SU-DHL-6 (cell line): ENCODE results near the gene MUCL3.

Experiments used
- EZH2phosphoT487 ChIP-seq: fragments of 200-600 bp; sonication (generic), shearing (Covaris generic); conservative IDR thresholded peaks from 2 replicates; pipeline ENCODE4 v1.6.1; 2018; ENCODE audit warnings: mild to moderate bottlenecking, antibody characterized with exemption, low read length, moderate library complexity, mixed read lengths
- TF ChIP-seq, protein P1 (sequence below): fragments of 200-600 bp; sonication (generic); IDR thresholded peaks from one replicate; pipeline ENCODE4 v1.5.1; 2017; ENCODE audit warnings: antibody characterized with exemption, mild to moderate bottlenecking, low read length, moderate library complexity; ENCODE audit not compliant: insufficient read depth, poor library complexity, severe bottlenecking

DNA sequence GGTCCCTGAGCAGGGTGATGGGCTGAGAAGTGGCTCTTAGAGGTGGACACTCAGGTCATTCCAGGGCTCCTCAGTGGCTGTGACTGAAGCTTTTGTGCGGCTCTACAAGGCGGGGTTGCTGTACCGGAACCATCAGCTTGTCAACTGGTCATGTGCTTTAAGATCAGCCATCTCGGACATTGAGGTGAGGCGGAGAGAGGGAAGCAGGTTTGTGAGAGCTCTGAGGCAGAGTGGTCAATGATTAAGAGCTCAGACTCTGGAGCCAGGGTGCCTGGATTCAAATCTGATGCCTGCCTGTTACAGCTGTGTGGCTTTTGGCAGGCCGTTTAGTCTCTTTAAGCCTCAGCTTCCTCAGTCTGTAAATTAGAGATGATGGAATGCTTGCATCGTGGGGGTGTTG lies 23.7 kb upstream of the MUCL3 start:
- TF ChIP-seq, protein P1, sequence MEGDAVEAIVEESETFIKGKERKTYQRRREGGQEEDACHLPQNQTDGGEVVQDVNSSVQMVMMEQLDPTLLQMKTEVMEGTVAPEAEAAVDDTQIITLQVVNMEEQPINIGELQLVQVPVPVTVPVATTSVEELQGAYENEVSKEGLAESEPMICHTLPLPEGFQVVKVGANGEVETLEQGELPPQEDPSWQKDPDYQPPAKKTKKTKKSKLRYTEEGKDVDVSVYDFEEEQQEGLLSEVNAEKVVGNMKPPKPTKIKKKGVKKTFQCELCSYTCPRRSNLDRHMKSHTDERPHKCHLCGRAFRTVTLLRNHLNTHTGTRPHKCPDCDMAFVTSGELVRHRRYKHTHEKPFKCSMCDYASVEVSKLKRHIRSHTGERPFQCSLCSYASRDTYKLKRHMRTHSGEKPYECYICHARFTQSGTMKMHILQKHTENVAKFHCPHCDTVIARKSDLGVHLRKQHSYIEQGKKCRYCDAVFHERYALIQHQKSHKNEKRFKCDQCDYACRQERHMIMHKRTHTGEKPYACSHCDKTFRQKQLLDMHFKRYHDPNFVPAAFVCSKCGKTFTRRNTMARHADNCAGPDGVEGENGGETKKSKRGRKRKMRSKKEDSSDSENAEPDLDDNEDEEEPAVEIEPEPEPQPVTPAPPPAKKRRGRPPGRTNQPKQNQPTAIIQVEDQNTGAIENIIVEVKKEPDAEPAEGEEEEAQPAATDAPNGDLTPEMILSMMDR: no peak
- TF ChIP-seq EZH2phosphoT487: no peak
